Caco-2 (cell line): ENCODE results near the gene PSMB1. TPM values are rescaled to one million over a fixed set of nuclear protein-coding genes. Genes with fewer than 3 reads are reported as not detected.

ENCODE experiments used
- BruUV-seq: library from RNA; stranded (reverse); fragments of 400-500 nt; replicated peaks from 2 replicates; lab custom pipeline; 2021; lab: Mats Ljungman, UMichigan
- CTCF ChIA-PET: fragments of 300-600 bp; sonication (Branson Sonifier 250); formaldehyde crosslinking; loops from one replicate; lab custom pipeline; 2022; ENCODE audit warnings: antibody characterized with exemption; lab: Charles Lee
- POLR2A ChIA-PET: fragments of 300-600 bp; sonication (Branson Sonifier 250); formaldehyde crosslinking; loops from one replicate; lab custom pipeline; 2022; ENCODE audit warnings: antibody characterized with exemption; lab: Charles Lee
- DNase-seq, 2 experiments: peaks; one replicate each; pipeline versions ENCODE4 v3.0.0 to v3.0.0-alpha.2; 2020 to 2022
- H3K27me3 ChIP-seq: replicated peaks from 2 replicates; pipeline ENCODE4 v1.6.0; 2011; ENCODE audit warnings: low read length; ENCODE audit not compliant: control insufficient read depth, insufficient read depth
- H3K36me3 ChIP-seq: 2 replicates; pipeline ENCODE4 v1.5.1; 2011; ENCODE audit warnings: low read length; ENCODE audit not compliant: control insufficient read depth, insufficient read depth
- H3K4me1 ChIP-seq: fragments of 250-450 bp; sonication (Bioruptor Pico); 2 replicates; pipeline ENCODE4 v1.5.1; 2020; ENCODE audit warnings: mild to moderate bottlenecking
- H3K4me3 ChIP-seq: 2 replicates; pipeline ENCODE4 v1.5.1; 2011; ENCODE audit warnings: low read depth, mild to moderate bottlenecking, control low read depth, low read length
- H3K9me3 ChIP-seq: fragments of 250-450 bp; sonication (Bioruptor Pico); 2 replicates; pipeline ENCODE4 v1.5.1; 2020; ENCODE audit warnings: mild to moderate bottlenecking, moderate library complexity
- H3K27ac Mint-ChIP-seq: one replicate; pipeline ENCODE4 v1.8.0; 2022; ENCODE audit warnings: mixed read lengths; ENCODE audit not compliant: unreplicated experiment
- H3K27me3 Mint-ChIP-seq: one replicate; pipeline ENCODE4 v1.8.0; 2022; ENCODE audit warnings: mixed read lengths; ENCODE audit not compliant: insufficient read depth, unreplicated experiment
- H3K36me3 Mint-ChIP-seq: one replicate; pipeline ENCODE4 v1.8.0; 2022; ENCODE audit warnings: mild to moderate bottlenecking, mixed read lengths; ENCODE audit not compliant: insufficient read depth, unreplicated experiment
- H3K4me1 Mint-ChIP-seq: one replicate; pipeline ENCODE4 v1.8.0; 2022; ENCODE audit warnings: low read depth, mixed read lengths; ENCODE audit not compliant: unreplicated experiment
- H3K4me3 Mint-ChIP-seq: one replicate; pipeline ENCODE4 v1.8.0; 2022; ENCODE audit warnings: mild to moderate bottlenecking, moderate library complexity, mixed read lengths; ENCODE audit not compliant: unreplicated experiment
- H3K9me3 Mint-ChIP-seq: one replicate; pipeline ENCODE4 v1.8.0; 2022; ENCODE audit warnings: mixed read lengths; ENCODE audit not compliant: unreplicated experiment
- intact Hi-C: fragments of 100-400 bp; cut with micrococcal nuclease; formaldehyde crosslinking; loops from one replicate; pipeline ENCODE4 v1.10.0; 2022; ENCODE audit not compliant: unreplicated experiment
- total RNA-seq: library from RNA; stranded (reverse); gene quantifications from 2 replicates; pipeline ENCODE4 v1.2.3, GENCODE V29; 2022
- TF ChIP-seq, protein P1 (sequence below), 2 experiments: fragments of 200-600 bp in 1 of 2; IDR thresholded peaks; 1 replicate in 1 of 2; 2 replicates in 1 of 2; pipeline versions ENCODE4 v1.5.1 to v1.8.0; 2011 to 2022; ENCODE audit warnings: antibody characterized with exemption in 1 of 2, control low read depth in 1 of 2, inconsistent platforms in 1 of 2, low read depth in 1 of 2, low read length in 1 of 2, mild to moderate bottlenecking in 1 of 2, moderate library complexity in 1 of 2; ENCODE audit not compliant: insufficient read depth in 1 of 2, severe bottlenecking in 1 of 2, unreplicated experiment in 1 of 2

PSMB1 gene
- total RNA-seq, 1 experiment from 2014 or later = 235 TPM

DNA sequence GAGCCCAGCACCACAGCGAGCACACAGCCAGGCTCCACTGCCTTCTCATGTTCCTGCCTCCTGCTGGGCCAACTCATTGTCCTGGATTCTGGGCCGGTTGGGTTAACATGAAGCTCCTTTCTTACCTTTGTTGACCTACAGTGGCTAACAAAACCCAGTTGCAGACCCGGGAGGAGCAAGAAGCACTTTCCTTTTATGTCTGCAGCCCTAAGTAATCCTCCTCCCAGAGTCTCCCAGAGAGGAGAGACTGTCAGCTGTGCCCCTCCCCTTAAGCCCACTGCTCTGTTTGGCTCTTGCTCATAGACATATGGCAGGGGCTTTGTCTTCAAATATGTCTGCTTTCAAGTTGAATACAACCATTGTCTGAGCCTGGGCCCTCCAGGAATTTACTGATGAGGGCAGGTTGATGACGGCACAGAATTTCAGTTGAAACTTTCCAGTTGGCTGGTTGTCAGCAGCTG is 55.2 kb downstream of the PSMB1 start:
- peaks cover 35% of the 10 kb centered on the region for H3K27me3 Mint-ChIP-seq
- POLR2A ChIA-PET = no interaction called here
- no peaks in the 10 kb centered on the region for H3K9me3 Mint-ChIP-seq
- no peaks in the 10 kb centered on the region for H3K9me3 ChIP-seq
- no peaks in the 10 kb centered on the region for H3K27me3 ChIP-seq
- no peaks in the 10 kb centered on the region for H3K4me1 ChIP-seq
- CTCF ChIA-PET = no interaction called here
- H3K4me3 ChIP-seq = no peak overlapping the region
- no TSS peak for BruUV-seq
- no peaks in the 10 kb centered on the region for H3K36me3 ChIP-seq
- intact Hi-C loops = no loop called here
- H3K4me1 Mint-ChIP-seq = no peaks in the 10 kb centered on the region
- no peak overlapping the region for H3K27ac Mint-ChIP-seq
- DNase-seq = no peak
- no peak overlapping the region for H3K4me3 Mint-ChIP-seq
- TF ChIP-seq, protein P1, sequence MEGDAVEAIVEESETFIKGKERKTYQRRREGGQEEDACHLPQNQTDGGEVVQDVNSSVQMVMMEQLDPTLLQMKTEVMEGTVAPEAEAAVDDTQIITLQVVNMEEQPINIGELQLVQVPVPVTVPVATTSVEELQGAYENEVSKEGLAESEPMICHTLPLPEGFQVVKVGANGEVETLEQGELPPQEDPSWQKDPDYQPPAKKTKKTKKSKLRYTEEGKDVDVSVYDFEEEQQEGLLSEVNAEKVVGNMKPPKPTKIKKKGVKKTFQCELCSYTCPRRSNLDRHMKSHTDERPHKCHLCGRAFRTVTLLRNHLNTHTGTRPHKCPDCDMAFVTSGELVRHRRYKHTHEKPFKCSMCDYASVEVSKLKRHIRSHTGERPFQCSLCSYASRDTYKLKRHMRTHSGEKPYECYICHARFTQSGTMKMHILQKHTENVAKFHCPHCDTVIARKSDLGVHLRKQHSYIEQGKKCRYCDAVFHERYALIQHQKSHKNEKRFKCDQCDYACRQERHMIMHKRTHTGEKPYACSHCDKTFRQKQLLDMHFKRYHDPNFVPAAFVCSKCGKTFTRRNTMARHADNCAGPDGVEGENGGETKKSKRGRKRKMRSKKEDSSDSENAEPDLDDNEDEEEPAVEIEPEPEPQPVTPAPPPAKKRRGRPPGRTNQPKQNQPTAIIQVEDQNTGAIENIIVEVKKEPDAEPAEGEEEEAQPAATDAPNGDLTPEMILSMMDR (IDR thresholded peaks at IDR 0.05; ENCODE audit: insufficient read depth in 1 of 2, low read depth in 1 of 2, low read length in 1 of 2, severe bottlenecking in 1 of 2, unreplicated experiment in 1 of 2) = no peak
- H3K36me3 Mint-ChIP-seq = no peaks in the 10 kb centered on the region

- BruUV-seq = no TSS peak
- CTCF ChIA-PET = no interaction called here
Observed at GRCh38 chr6:170493354-170493753, 59.8 kb downstream of the PSMB1 start.

DNA sequence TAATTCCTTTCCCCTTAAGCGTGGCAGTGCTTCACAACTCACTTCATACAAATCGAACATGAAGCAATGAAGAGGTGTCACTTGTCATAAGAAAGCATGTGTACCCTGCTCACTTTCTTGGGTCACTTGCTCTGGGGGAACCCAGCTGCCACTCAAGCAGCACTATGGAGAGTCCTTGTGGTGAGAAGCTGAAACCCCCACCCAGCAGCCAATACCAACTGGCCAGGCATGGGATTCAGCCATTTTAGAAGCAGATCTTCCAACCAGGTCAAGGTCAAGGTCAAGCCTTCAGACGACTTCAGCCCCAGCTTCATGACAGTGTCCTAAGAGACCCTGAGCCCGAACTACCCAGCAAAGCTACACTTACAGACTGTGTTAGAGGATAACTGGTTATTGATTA is 62.8 kb downstream of the PSMB1 start:
- Mint-ChIP-seq H3K27ac (no peak overlapping the region), H3K27me3 (peaks cover 8% of the 10 kb centered on the region), H3K4me1 (no peaks in the 10 kb centered on the region), H3K4me3 (no peak overlapping the region), H3K9me3 (no peaks in the 10 kb centered on the region), H3K36me3 (no peaks in the 10 kb centered on the region)
- no peaks in the 10 kb centered on the region for H3K36me3 ChIP-seq
- no peak for DNase-seq
- CTCF ChIA-PET = no interaction called here
- intact Hi-C loops = no loop called here
- TF ChIP-seq, protein P1 (IDR thresholded peaks at IDR 0.05; ENCODE audit: insufficient read depth in 1 of 2, low read depth in 1 of 2, low read length in 1 of 2, severe bottlenecking in 1 of 2, unreplicated experiment in 1 of 2) = no peak
- no peaks in the 10 kb centered on the region for H3K9me3 ChIP-seq
- POLR2A ChIA-PET = no interaction called here
- no peak overlapping the region for H3K4me3 ChIP-seq
- no peaks in the 10 kb centered on the region for H3K27me3 ChIP-seq
- BruUV-seq = no TSS peak
- no peaks in the 10 kb centered on the region for H3K4me1 ChIP-seq

More at GRCh38 chr6:170493354-170493753, 59.8 kb downstream of the PSMB1 start:
- Mint-ChIP-seq H3K4me1 (no peaks in the 10 kb centered on the region), H3K27me3 (peaks cover 16% of the 10 kb centered on the region), H3K27ac (no peak overlapping the region), H3K4me3 (no peak overlapping the region), H3K36me3 (no peaks in the 10 kb centered on the region), H3K9me3 (no peaks in the 10 kb centered on the region)
- DNase-seq = no peak
- no peaks in the 10 kb centered on the region for H3K36me3 ChIP-seq
- H3K9me3 ChIP-seq = no peaks in the 10 kb centered on the region
- POLR2A ChIA-PET = no interaction called here
- intact Hi-C loops = no loop called here
- no peaks in the 10 kb centered on the region for H3K27me3 ChIP-seq
- TF ChIP-seq, protein P1 (IDR thresholded peaks at IDR 0.05; ENCODE audit: insufficient read depth in 1 of 2, low read depth in 1 of 2, low read length in 1 of 2, severe bottlenecking in 1 of 2, unreplicated experiment in 1 of 2) = no peak
- H3K4me3 ChIP-seq = no peak overlapping the region
- no peaks in the 10 kb centered on the region for H3K4me1 ChIP-seq
